Right forelimb (tissue), 1 donor: ENCODE data around the gene VSIG8.

Experiments used
- DNase-seq: peaks from one replicate; pipeline ENCODE4 v3.0.0-alpha.2; 2018

VSIG8 gene

GRCh38 chr1:159828176-159828575, 34.3 kb downstream of the VSIG8 start:
- no peak for DNase-seq

GRCh38 chr1:159827549-159827948, 34.9 kb downstream of the VSIG8 start:
- no peak for DNase-seq

GRCh38 chr1:159827102-159827490, 35.4 kb downstream of the VSIG8 start:
- no peak for DNase-seq

GRCh38 chr1:159826441-159827101, 35.9 kb downstream of the VSIG8 start, which contains the start of gene SLAMF8:
Gene SLAMF8, plus strand, starts transcription at chr1:159826873. Its CDS starts 26 bp downstream, at chr1:159826899.
- no peak for DNase-seq

GRCh38 chr1:159825564-159825963, 36.9 kb downstream of the VSIG8 start:
- DNase-seq = no peak

GRCh38 chr1:159823406-159823805, 39.1 kb downstream of the VSIG8 start:
- DNase-seq = no peak

- DNase-seq = no peak
These were observed 41.1 kb downstream of the VSIG8 start for GRCh38 chr1:159821171-159821867.

GRCh38 chr1:159817276-159818041, 45.0 kb downstream of the VSIG8 start:
- DNase-seq = no peak

- DNase-seq = no peak
These were observed 46.5 kb downstream of the VSIG8 start for GRCh38 chr1:159815926-159816325.

- no peak for DNase-seq
These were observed 57.5 kb downstream of the VSIG8 start for GRCh38 chr1:159804924-159805323.
